Nucleus accumbens (tissue), 56 donors: ENCODE results near the gene ASNS.

ENCODE experiments used
- DNase-seq, 56 donors: peaks; one replicate each; lab custom pipeline; 2025; lab: John Stamatoyannopoulos, UW

The ASNS gene

GRCh38 chr7:97845622-97846203, 26.5 kb downstream of the ASNS start:
- peak in 1 of 56 donors; percentile 14 for DNase-seq

- DNase-seq = no peak
Measured at GRCh38 chr7:97844036-97844435, 28.2 kb downstream of the ASNS start.

- no peak for DNase-seq
Measured at GRCh38 chr7:97842772-97843345, 29.3 kb downstream of the ASNS start.

- DNase-seq = no peak
Measured at GRCh38 chr7:97842006-97842405, 30.2 kb downstream of the ASNS start.

- DNase-seq = peak in 42 of 56 donors; percentile 0 to 86 (median 24)
Measured at GRCh38 chr7:97835296-97836138, 36.7 kb downstream of the ASNS start.

GRCh38 chr7:97819161-97819560, 53.0 kb downstream of the ASNS start:
- DNase-seq = no peak

GRCh38 chr7:97818066-97818663, 54.0 kb downstream of the ASNS start:
- no peak for DNase-seq
